ENCODE data around the gene THSD7A. TPM values are rescaled to one million over a fixed set of nuclear protein-coding genes. Genes with fewer than 3 reads are reported as not detected.

The THSD7A gene
- total RNA-seq, 1 donor from 2014 or later, result 30.5 TPM

- DNase-seq (ENCODE audit: low read depth, low spot score), result no peak
These were observed 488.9 kb downstream of the THSD7A start for GRCh38 chr7:11343136-11343535.

GRCh38 chr7:11341285-11341944 is 490.6 kb downstream of the THSD7A start:
- no peak for DNase-seq (ENCODE audit: low read depth, low spot score)

GRCh38 chr7:11336432-11336831 is 495.6 kb downstream of the THSD7A start:
- DNase-seq (ENCODE audit: low read depth, low spot score), result no peak

- no peak for DNase-seq (ENCODE audit: low read depth, low spot score)
These were observed 496.1 kb downstream of the THSD7A start for GRCh38 chr7:11335947-11336346.

- no peak for DNase-seq (ENCODE audit: low read depth, low spot score)
These were observed 499.2 kb downstream of the THSD7A start for GRCh38 chr7:11332865-11333228.

GRCh38 chr7:11332186-11332864 is 499.7 kb downstream of the THSD7A start:
- no peak for DNase-seq (ENCODE audit: low read depth, low spot score)

GRCh38 chr7:11331128-11332102 is 500.6 kb downstream of the THSD7A start:
- no peak for DNase-seq (ENCODE audit: low read depth, low spot score)

GRCh38 chr7:11330717-11331116 is 501.3 kb downstream of the THSD7A start:
- DNase-seq (ENCODE audit: low read depth, low spot score), result no peak

- DNase-seq (ENCODE audit: low read depth, low spot score), result no peak
These were observed 501.8 kb downstream of the THSD7A start for GRCh38 chr7:11330208-11330607.

- DNase-seq (ENCODE audit: low read depth, low spot score), result no peak
These were observed 502.4 kb downstream of the THSD7A start for GRCh38 chr7:11329626-11330025.

- DNase-seq (ENCODE audit: low read depth, low spot score), result no peak
These were observed 503.7 kb downstream of the THSD7A start for GRCh38 chr7:11328309-11328708.

- DNase-seq (ENCODE audit: low read depth, low spot score), result no peak
These were observed 504.4 kb downstream of the THSD7A start for GRCh38 chr7:11327633-11328032.
